Esophagus muscularis mucosa (tissue), 4 donors: ENCODE results near the gene RPRML. TPM values are rescaled to one million over a fixed set of nuclear protein-coding genes. Genes with fewer than 3 reads are reported as not detected.

ENCODE experiments used
- DNase-seq: peaks from one replicate; pipeline ENCODE4 v3.0.0-alpha.2; 2017; ENCODE audit errors: extremely low spot score
- H3K27ac ChIP-seq, 4 donors: fragments of 200-600 bp; sonication (generic); replicated peaks in 1 of 4; 1 replicate in 3 of 4; 2 replicates in 1 of 4; pipeline ENCODE4 v1.5.1; 2016 to 2019; ENCODE audit warnings: mild to moderate bottlenecking in 1 of 4
- H3K27me3 ChIP-seq, 4 donors: fragments of 200-600 bp; sonication (generic); one replicate each; pipeline versions ENCODE4 v1.5.1 to v1.6.0; 2016 to 2019
- H3K36me3 ChIP-seq, 4 donors: fragments of 200-600 bp; sonication (generic); one replicate each; pipeline ENCODE4 v1.5.1; 2016 to 2019
- H3K4me1 ChIP-seq, 4 donors: fragments of 200-600 bp; sonication (generic); one replicate each; pipeline ENCODE4 v1.5.1; 2016 to 2019
- H3K4me3 ChIP-seq, 4 donors: fragments of 200-600 bp; sonication (generic); 1 replicate in 2 of 4; 2 replicates in 2 of 4; pipeline ENCODE4 v1.5.1; 2016 to 2019; ENCODE audit warnings: mild to moderate bottlenecking in 4 of 4, moderate library complexity in 1 of 4
- H3K9me3 ChIP-seq, 4 donors: fragments of 200-600 bp; sonication (generic); 1 replicate in 3 of 4; 2 replicates in 1 of 4; pipeline ENCODE4 v1.5.1; 2016 to 2019
- CTCF ChIP-seq, 3 experiments: fragments of 200-600 bp in 2 of 3; fragments of 450-650 bp in 1 of 3; sonication (generic) in 2 of 3; IDR thresholded peaks; one replicate each; pipeline ENCODE4 v1.5.1; 2017 to 2019; ENCODE audit warnings: antibody characterized with exemption in 3 of 3, mild to moderate bottlenecking in 2 of 3, moderate library complexity in 1 of 3
- EP300 ChIP-seq: sonication (generic); formaldehyde crosslinking; IDR thresholded peaks from one replicate; pipeline ENCODE4 v1.6.1; 2017; ENCODE audit warnings: antibody characterized with exemption
- POLR2A ChIP-seq: fragments of 450-650 bp; IDR thresholded peaks from one replicate; pipeline ENCODE4 v1.6.1; 2017; ENCODE audit warnings: antibody characterized with exemption, moderate library complexity, mild to moderate bottlenecking, low read depth
- POLR2AphosphoS5 ChIP-seq, 2 donors: sonication (generic); formaldehyde crosslinking; IDR thresholded peaks; one replicate each; pipeline ENCODE4 v1.6.1; 2017; ENCODE audit warnings: antibody characterized with exemption in 2 of 2
- WGBS: methylation state at CpG from one replicate; pipeline ENCODE4 v1.1.5; 2018; 5-methylcytosine and 5-hydroxymethylcytosine counted together
- intact Hi-C: fragments of 100-400 bp; cut with DNase I; formaldehyde crosslinking; loops from one replicate; pipeline ENCODE4 v1.15.1; 2023
- total RNA-seq, 4 donors: library from RNA; depleted of rRNA; stranded (reverse); fragments of >200 nt; gene quantifications; one replicate each; pipeline versions ENCODE4 v1.1.0 to v1.2.1, GENCODE V29; 2016

RPRML gene
- total RNA-seq, 4 donors from 2014 or later = 0.26 to 0.50 TPM; not detected in 2

DNA sequence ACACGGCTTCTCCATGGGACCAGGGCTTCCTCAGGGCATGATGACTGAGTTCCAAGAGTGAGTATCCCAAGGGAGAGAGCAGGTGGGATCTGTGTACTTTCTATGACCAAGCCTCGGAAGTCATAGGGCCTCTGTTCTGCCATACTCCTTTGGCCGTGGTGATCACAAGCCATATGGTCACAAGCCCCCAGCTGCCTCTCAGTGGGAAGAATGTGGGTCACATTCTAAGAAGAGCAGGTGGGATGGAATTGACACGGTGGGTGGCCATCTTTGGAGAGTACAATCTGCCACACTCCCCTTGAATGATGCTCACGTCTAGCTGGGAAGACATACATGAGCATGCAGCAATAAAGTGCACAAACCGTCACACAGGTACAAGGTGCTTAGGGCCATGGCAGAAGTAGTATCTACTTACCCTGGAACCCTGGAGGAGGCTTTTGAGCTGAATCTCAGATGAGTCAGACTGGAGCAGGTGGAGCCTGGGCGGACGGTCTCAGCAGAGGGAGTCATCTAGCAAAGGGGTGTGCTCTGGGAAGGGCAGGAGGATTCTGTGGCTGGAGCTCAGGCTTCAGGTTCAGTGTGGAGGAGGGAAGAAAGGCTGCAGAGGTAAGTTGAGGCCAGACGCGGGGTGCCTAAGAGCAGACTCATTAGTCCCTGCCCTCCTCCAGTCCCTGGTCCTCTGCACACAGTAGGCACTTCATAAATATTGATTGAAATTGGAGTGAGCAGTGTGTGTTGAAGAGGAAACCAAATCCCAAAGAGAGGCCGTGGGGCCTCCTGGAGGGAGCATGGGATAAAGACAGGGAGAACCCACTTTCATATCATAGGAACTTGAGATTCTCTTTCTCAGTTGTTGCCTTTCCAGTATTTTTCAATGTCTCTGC lies 29.5 kb downstream of the RPRML start:
- Histone ChIP-seq H3K36me3 (peaks cover 0 to 8% (median 6%) of the 10 kb centered on the region in 4 donors), H3K4me3 (no peak overlapping the region), H3K27ac (no peak overlapping the region), H3K4me1 (peaks cover 5 to 17% (median 7%) of the 10 kb centered on the region in 4 donors), H3K9me3 (no peaks in the 10 kb centered on the region), H3K27me3 (peaks cover 0 to 3% (median 0%) of the 10 kb centered on the region in 4 donors)
- TF ChIP-seq EP300 (no peak), POLR2AphosphoS5 (IDR thresholded peaks at IDR 0.05) (no peak), POLR2A (no peak), CTCF (IDR thresholded peaks at IDR 0.05) (no peak)
- intact Hi-C loops = no loop called here
- WGBS = 82% methylated on average over 11 of the region's 11 CpGs
- DNase-seq = no peak

DNA sequence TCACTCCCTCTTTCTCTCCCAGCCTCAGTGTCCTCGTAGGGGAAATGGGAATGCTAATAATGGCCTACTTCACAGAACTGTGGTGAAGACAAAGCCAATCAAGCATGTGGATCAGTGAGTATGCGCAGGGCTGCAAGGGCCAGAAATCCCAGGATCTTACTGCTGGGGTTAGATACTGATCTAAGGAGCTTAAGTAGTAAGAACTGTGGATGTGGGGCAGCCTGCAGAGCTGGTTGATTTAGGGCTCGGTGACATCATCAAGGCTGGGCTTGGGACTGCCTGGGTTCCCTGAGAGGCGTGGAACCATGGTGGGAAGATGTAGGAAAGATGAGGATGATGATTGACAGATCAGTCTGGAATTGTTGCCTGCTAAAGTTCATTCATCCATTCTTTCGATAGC lies 30.5 kb downstream of the RPRML start:
- intact Hi-C loops = no loop called here
- Histone ChIP-seq H3K4me3 (no peak overlapping the region), H3K27ac (no peak overlapping the region), H3K27me3 (peaks cover 0 to 3% (median 0%) of the 10 kb centered on the region in 4 donors), H3K9me3 (no peaks in the 10 kb centered on the region), H3K4me1 (peaks cover 14 to 27% (median 17%) of the 10 kb centered on the region in 4 donors), H3K36me3 (peaks cover 0 to 8% (median 6%) of the 10 kb centered on the region in 4 donors)
- TF ChIP-seq CTCF (IDR thresholded peaks at IDR 0.05) = no peak
- TF ChIP-seq EP300 = no peak
- no peak for TF ChIP-seq POLR2AphosphoS5 (IDR thresholded peaks at IDR 0.05)
- no peak for TF ChIP-seq POLR2A
- no peak for DNase-seq
- WGBS = 94% methylated on average over 5 of the region's 5 CpGs

DNA sequence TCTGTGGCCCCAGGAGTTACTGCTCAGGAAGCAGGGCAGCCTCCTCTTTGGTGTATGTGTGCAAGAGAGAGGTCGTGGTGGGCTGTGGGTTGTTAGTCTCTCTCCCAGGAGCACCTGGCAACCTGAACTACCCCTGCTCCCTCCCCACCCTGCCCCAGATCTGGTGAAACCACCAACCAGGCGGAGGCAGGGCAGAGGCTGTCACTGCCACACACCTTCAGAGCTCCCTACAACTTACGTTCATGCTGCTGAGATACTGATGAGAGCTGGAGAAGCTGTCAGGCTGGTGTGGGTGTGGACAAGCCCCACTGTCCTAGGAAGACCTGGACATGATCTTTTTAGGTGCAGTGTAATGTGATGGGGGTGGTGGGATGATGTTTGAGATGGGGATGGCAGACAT lies 31.8 kb downstream of the RPRML start:
- Histone ChIP-seq H3K27me3 (peaks cover 0 to 2% (median 0%) of the 10 kb centered on the region in 4 donors), H3K27ac (no peak overlapping the region), H3K4me1 (peaks cover 22 to 41% (median 25%) of the 10 kb centered on the region in 4 donors), H3K4me3 (no peak overlapping the region), H3K9me3 (no peaks in the 10 kb centered on the region), H3K36me3 (peaks cover 0 to 9% (median 7%) of the 10 kb centered on the region in 4 donors)
- 73% methylated on average over 1 of the region's 3 CpGs for WGBS
- intact Hi-C loops = no loop called here
- no peak for DNase-seq
- TF ChIP-seq EP300 (no peak), CTCF (IDR thresholded peaks at IDR 0.05) (no peak)

DNA sequence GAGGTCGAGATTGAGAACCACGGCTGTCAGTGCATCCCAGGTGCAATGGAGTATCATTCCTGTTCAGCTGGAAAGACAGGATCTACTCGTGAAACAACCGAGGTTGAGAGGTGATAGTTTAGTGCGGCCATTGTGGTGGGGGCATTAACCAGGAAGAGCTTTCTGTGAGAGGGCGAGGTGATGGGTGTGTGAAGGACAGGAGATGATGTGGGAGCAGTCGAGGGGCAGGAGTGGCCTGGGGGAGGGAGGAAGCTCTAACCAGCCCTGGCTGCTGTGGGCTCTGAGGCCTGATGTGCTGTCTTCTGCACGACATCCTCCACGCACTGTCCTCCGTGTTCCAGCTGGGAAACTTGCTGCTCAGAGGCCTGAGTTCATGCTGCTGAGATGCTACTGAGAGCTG lies 34.1 kb downstream of the RPRML start:
- Histone ChIP-seq H3K4me1 (peaks cover 19 to 34% (median 23%) of the 10 kb centered on the region in 4 donors), H3K27ac (no peak overlapping the region), H3K27me3 (no peaks in the 10 kb centered on the region), H3K9me3 (no peaks in the 10 kb centered on the region), H3K4me3 (no peak overlapping the region), H3K36me3 (peaks cover 4 to 28% (median 22%) of the 10 kb centered on the region in 4 donors)
- DNase-seq = no peak
- TF ChIP-seq POLR2AphosphoS5 (IDR thresholded peaks at IDR 0.05) = no peak
- TF ChIP-seq CTCF (IDR thresholded peaks at IDR 0.05) = no peak
- no peak for TF ChIP-seq POLR2A
- no peak for TF ChIP-seq EP300
- intact Hi-C loops = loop anchor here (5.0 kb wide), 1 partner anchor 52 kb away; no protein-coding TSS in a partner anchor
- WGBS = 68% methylated on average over 10 of the region's 10 CpGs
